ENCODE data around the gene LRRC9. TPM values are rescaled to one million over a fixed set of nuclear protein-coding genes. Genes with fewer than 3 reads are reported as not detected.
"Not testable (repeated sequence)": the region's sequence is repeated elsewhere in the genome, so short reads cannot be mapped to it uniquely, and the experiment has no call there.

Gene LRRC9
- total RNA-seq, 2 donors from 2014 or later: 0.06 to 0.34 TPM

GRCh38 chr14:59942296-59942862, 22.4 kb downstream of the LRRC9 start:
- intact Hi-C loops (cut with DNase I, micrococcal nuclease); ATAC-seq; DNase-seq: not testable (repeated sequence)

GRCh38 chr14:59944909-59945308, 25.0 kb downstream of the LRRC9 start:
- intact Hi-C loops (cut with DNase I, micrococcal nuclease): no loop called here
- no peak for ATAC-seq

GRCh38 chr14:59952141-59952540, 32.2 kb downstream of the LRRC9 start:
- DNase-seq; ATAC-seq; intact Hi-C loops (cut with DNase I, micrococcal nuclease): not testable (repeated sequence)

More at GRCh38 chr14:59944909-59945308, 25.0 kb downstream of the LRRC9 start:
- DNase-seq: no peak

GRCh38 chr14:59957890-59958289, 37.9 kb downstream of the LRRC9 start:
- DNase-seq; intact Hi-C loops (cut with DNase I, micrococcal nuclease); ATAC-seq: not testable (repeated sequence)

- no peak for ATAC-seq
- intact Hi-C loops (cut with DNase I, micrococcal nuclease): no loop called here
- no peak for DNase-seq
Observed at GRCh38 chr14:59959668-59960067, 39.7 kb downstream of the LRRC9 start.

- intact Hi-C loops (cut with DNase I, micrococcal nuclease): no loop called here
- DNase-seq (no peak), ATAC-seq (no peak)
Observed at GRCh38 chr14:59961518-59962062, 41.6 kb downstream of the LRRC9 start.

GRCh38 chr14:59964251-59965007, 44.5 kb downstream of the LRRC9 start:
- ATAC-seq (peak; percentile 6), DNase-seq (no peak)
- intact Hi-C loops (cut with DNase I, micrococcal nuclease): loop anchor here in 1 of 2 donors (2.0 kb wide), 1 partner anchor 220 kb away; no protein-coding TSS in a partner anchor

GRCh38 chr14:59969319-59969718, 49.4 kb downstream of the LRRC9 start:
- no peak for ATAC-seq
- no peak for DNase-seq

GRCh38 chr14:59981564-59981963, 61.6 kb downstream of the LRRC9 start:
- ATAC-seq (no peak), DNase-seq (no peak)
- intact Hi-C loops (cut with DNase I, micrococcal nuclease): no loop called here

More at GRCh38 chr14:59969319-59969718, 49.4 kb downstream of the LRRC9 start:
- intact Hi-C loops (cut with DNase I, micrococcal nuclease): no loop called here

- no peak for DNase-seq
Observed at GRCh38 chr14:59983048-59983447, 63.1 kb downstream of the LRRC9 start.

GRCh38 chr14:59986556-59987059, 66.7 kb downstream of the LRRC9 start:
- DNase-seq (no peak), ATAC-seq (no peak)
- intact Hi-C loops (cut with DNase I, micrococcal nuclease): no loop called here

More at GRCh38 chr14:59983048-59983447, 63.1 kb downstream of the LRRC9 start:
- intact Hi-C loops (cut with DNase I, micrococcal nuclease): no loop called here
- no peak for ATAC-seq

GRCh38 chr14:59997449-59997848, 77.5 kb downstream of the LRRC9 start:
- ATAC-seq: no peak

GRCh38 chr14:59997966-59998365, 78.0 kb downstream of the LRRC9 start:
- intact Hi-C loops (cut with DNase I, micrococcal nuclease): no loop called here
- ATAC-seq (no peak), DNase-seq (no peak)

More at GRCh38 chr14:59997449-59997848, 77.5 kb downstream of the LRRC9 start:
- no peak for DNase-seq
- intact Hi-C loops (cut with DNase I, micrococcal nuclease): no loop called here

GRCh38 chr14:59998564-59998963, 78.6 kb downstream of the LRRC9 start:
- DNase-seq (no peak), ATAC-seq (no peak)
- intact Hi-C loops (cut with DNase I, micrococcal nuclease): no loop called here

- ATAC-seq (no peak), DNase-seq (peak in 1 of 2 donors; percentile 4)
- intact Hi-C loops (cut with DNase I, micrococcal nuclease): no loop called here
Observed at GRCh38 chr14:60002819-60003492, 83.0 kb downstream of the LRRC9 start.

- DNase-seq (no peak), ATAC-seq (no peak)
- intact Hi-C loops (cut with DNase I, micrococcal nuclease): no loop called here
Observed at GRCh38 chr14:60003991-60004390, 84.0 kb downstream of the LRRC9 start.

- DNase-seq (no peak), ATAC-seq (no peak)
- intact Hi-C loops (cut with DNase I, micrococcal nuclease): no loop called here
Observed at GRCh38 chr14:60008042-60008441, 88.1 kb downstream of the LRRC9 start.

GRCh38 chr14:60010263-60010662, 90.3 kb downstream of the LRRC9 start:
- intact Hi-C loops (cut with DNase I, micrococcal nuclease); DNase-seq; ATAC-seq: not testable (repeated sequence)

- ATAC-seq: no peak
- intact Hi-C loops (cut with DNase I, micrococcal nuclease): no loop called here
- no peak for DNase-seq
Observed at GRCh38 chr14:60014402-60014801, 94.5 kb downstream of the LRRC9 start.

Measured in left colon (tissue), 2 donors.